Activated T-cell treated with anti-CD3 and anti-CD28 coated beads, Interleukin-2, amount 50 U/mL, for 1 hour (primary cell): Measurements from ENCODE around the gene ZNF407.

Experiments used
- DNase-seq: peaks from one replicate; pipeline ENCODE4 v3.0.0-alpha.2; 2020

The ZNF407 gene

DNA sequence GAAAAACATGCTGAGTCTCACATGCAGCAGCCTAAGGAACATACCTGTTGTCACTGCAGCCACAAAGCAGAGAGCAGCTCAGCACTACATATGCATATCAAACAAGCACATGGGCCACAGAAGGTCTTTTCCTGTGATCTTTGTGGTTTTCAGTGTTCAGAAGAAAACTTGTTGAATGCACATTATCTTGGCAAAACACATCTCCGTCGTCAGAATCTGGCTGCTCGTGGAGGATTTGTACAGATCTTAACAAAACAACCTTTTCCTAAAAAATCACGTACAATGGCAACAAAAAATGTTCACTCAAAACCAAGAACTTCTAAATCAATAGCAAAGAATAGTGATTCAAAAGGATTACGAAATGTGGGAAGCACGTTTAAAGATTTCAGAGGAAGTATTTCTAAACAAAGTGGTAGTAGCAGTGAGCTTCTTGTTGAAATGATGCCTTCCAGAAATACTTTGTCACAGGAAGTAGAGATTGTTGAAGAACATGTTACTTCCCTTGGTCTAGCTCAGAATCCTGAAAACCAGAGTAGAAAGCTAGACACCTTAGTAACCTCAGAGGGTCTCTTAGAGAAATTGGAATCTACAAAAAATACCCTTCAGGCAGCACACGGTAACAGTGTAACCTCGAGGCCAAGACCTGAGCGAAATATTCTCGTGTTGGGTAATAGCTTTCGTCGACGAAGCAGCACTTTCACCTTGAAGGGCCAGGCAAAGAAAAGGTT lies 34.1 kb downstream of the ZNF407 start:
- DNase-seq, result no peak

DNA sequence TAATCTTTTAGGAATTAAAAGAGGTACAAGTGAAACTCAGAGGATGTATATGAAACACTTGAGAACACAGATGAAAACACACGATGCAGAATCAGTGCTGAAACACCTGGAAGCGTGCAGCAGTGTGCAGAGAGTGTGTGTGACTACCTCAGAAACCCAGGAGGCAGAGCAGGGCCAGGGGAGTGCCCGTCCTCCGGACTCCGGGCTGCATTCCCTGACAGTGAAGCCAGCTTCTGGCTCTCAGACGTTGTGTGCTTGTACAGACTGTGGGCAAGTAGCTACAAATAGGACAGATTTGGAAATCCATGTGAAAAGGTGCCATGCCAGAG lies 34.6 kb downstream of the ZNF407 start:
- no peak for DNase-seq

GRCh38 chr18:74632856-74633255 lies 35.2 kb downstream of the ZNF407 start:
- DNase-seq, result no peak

GRCh38 chr18:74633652-74634352 lies 36.1 kb downstream of the ZNF407 start:
- DNase-seq, result no peak

- no peak for DNase-seq
These were observed 37.7 kb downstream of the ZNF407 start for GRCh38 chr18:74635224-74635975.

- no peak for DNase-seq
These were observed 39.4 kb downstream of the ZNF407 start for GRCh38 chr18:74637070-74637469.

DNA sequence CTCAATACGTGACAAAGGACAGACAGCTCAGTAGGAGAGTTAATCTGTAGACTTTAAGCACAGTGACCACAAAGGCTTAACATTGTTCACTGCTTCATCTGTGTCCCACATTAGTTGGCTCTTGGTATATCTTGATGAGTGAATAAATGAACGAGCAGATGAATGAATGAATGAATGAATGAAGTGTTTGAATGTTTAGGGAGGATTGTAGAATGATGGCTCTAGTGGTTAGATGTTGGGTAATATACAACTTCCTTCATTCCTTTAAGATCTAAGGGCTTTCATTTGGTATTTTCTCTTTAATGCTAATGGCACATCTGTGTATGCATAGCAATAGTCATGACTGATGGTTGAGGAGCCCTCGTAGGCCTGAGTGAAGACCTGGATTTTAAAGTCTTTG lies 40.5 kb downstream of the ZNF407 start:
- no peak for DNase-seq

DNA sequence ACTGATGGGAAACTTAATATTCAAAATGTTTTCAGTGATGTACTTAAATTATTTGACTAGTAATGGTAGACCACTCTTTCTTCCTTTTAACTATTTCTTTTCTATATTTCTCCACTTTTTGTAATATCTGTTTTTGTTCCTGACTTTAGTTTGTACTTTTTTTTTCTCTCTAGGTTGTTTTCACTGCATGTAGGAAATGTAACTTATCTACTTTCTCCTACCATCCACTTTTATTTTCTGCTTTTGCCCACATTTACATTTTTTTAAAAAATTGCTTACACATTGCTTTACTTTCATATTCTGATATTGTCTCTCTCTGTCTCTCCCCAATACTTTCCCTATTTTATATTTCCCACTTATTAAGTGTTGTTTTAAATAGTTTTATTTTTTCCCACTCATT lies 47.0 kb downstream of the ZNF407 start:
- no peak for DNase-seq

DNA sequence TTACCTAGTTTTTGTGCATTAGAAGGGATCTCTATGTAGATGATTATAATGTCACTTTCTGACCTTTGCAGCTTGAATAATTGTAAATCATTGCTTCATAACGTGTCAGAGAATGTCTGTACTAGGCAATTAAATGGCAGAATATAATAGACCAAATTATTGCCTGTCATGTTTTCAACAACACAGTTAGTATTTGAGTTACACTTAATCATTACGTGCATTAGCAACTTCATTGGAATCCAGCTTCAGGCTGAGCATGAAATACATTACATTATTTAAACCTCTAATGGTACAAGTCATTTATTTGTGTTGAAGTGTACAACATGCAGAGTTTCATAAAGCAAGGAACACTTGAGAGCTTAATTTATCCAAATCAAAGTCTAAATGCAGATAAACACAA lies 48.0 kb downstream of the ZNF407 start:
- no peak for DNase-seq

- DNase-seq, result no peak
These were observed 53.9 kb downstream of the ZNF407 start for GRCh38 chr18:74651327-74652128.

GRCh38 chr18:74652392-74652988 lies 54.8 kb downstream of the ZNF407 start:
- DNase-seq, result no peak

DNA sequence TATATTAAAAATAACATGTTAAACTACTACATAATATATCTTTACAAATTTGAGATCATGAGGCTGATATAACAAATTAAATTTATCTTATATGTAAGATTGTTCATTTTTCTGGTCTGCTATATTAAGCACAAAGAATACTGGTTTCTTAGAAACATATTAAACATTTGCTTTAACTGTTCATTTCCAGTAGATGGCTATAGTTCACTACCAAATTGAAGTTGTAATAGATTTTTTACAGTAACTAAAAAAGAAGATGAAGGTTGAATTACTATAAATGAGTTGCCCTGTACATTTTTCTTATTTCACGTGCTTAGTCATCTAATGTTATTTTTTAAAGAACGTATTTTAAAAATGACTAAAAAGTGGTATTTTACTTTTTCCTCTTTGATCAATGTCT lies 57.0 kb downstream of the ZNF407 start:
- no peak for DNase-seq

DNA sequence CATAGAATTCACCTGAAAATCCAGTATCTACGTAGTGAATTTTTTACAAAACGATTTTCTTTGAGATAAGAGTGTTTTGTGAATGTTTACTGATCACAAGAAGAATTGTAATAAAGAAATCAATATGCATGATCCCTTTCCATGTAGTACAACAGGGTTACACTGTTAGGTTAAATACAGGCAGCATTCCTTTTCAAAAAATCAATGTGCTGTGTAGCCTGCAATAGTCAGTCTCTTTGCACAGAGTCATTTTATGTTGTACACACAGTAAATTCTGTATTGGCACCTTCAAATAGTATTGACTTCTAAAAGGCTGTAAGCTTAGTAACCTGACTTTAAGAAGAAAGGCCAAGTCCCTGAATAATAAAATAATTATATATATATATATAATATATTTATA lies 63.3 kb downstream of the ZNF407 start:
- no peak for DNase-seq

DNA sequence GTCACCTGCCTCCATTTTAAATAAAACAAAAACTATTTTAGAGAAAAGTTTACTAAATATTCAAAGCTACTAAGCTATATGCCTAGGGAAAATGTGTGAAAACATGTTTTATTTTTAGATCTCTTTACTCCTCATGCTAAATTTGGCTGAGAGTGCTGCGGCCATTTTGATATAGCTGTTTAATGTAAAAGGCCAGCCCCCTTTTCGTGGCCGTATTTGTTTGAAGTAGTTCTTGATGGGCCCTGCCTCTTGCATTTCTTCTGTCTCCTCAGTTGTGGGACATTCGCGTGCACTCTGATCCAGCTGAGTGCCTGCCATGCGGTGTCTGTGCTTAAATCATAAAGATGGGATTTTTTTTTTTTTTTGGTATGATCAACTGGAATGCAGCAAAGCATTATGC lies 64.0 kb downstream of the ZNF407 start:
- DNase-seq, result no peak

DNA sequence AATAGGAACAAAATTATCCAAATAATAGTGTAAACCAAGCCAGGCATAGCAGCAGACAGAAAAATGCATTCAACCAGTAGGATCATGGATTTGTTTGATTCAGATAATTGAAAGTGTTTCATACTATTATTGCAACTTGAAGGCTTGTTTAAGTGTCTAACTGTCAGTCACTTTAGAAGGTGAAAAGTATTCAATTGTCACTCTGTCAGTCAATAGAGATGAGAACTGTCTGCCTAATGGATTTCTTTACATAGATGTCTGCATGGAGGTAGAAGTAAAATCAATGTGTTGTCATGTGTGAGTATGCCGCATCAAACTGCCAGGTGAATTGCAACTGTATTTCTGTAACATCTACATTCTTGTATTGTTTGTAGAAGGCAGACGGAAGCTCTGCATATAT lies 65.0 kb downstream of the ZNF407 start:
- no peak for DNase-seq

- DNase-seq, result no peak
These were observed 67.7 kb downstream of the ZNF407 start for GRCh38 chr18:74665346-74665745.

DNA sequence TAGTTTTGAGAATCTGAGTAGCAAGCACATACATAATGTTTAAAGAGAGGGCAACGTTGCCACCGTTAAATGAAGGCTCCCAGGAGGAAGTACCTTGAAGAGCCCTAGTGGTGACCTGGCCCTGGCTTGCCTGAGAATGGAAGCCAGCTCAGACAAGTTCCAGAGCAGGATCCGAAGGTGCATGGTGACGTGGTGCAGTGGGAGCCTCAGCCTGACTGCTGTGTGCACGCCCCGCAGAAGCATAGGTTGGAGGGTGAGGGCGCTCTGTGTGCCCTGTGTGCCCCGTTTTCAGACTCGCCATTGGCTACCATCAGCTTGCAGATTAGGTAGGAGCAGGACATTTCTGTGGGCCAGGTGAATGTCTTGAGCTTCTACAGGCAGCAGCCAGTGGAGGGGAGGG lies 68.2 kb downstream of the ZNF407 start:
- no peak for DNase-seq

DNA sequence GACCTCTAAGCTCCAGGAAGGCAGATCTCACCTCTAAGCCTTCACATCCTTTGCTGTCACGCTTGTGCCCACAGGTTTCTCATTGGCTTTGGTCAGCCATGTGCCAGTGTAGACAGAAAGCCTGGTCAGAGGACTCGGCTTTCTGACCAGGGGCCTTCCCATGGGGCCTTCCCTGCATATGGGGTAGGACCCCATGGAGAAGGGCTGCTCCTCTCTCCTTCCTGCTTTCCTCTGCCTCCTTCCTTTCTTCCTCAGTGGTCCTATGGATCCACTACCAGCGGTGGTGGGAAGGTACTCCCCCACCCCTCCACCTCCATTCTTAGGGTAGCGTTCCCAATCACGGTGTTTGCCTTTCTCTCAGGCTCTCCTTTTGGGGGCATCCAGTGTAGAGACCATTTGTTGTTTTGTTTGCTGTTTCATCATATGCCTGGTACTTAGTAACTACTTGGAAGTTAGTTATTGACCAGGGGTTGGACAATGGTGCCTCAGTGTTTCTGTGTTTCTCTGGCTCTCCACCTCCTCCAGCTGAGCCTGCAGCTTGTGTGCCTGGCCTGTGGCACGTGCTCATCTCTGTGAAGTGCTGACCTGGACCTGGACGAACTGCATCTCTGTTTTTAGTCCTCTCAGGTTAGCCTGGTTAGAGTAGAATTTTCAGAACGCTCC lies 71.6 kb downstream of the ZNF407 start:
- DNase-seq, result no peak

DNA sequence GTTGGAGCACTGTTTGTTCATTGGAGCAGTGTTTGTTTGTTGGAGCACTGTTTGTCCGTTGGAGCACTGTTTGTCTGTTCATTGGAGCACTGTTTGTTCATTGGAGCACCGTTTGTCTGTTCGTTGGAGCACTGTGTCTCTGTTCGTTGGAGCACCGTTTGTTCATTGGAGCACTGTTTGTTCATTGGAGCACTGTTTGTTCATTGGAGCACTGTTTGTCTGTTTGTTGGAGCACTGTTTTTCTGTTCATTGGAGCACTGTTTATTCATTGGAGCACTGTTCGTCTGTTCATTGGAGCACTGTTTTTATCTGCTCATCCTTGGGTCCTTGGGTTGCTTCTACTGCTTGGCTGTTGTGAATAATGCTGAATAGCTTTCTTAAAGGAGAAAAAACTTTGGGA lies 74.7 kb downstream of the ZNF407 start:
- DNase-seq, result no peak

DNA sequence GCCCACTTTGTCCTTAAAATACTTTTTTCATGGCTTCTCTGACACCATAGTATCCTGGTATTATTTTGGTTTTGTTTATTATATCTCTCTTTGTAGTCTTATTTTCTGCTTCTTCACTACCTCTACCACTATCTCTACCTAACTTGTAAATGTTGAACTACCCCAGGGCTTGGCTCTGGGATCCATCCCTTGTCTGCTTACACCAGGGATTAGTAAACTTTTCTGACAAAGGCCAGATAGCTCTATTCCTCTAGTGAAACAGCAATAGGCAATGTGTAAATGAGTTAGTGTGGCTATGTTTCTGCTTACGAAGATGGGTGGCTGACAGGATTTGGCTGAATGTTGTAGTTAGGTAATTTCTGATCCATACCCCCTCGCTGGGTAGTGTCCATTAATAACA lies 76.8 kb downstream of the ZNF407 start:
- DNase-seq, result no peak

GRCh38 chr18:74679006-74679678 lies 81.5 kb downstream of the ZNF407 start:
- DNase-seq, result no peak

DNA sequence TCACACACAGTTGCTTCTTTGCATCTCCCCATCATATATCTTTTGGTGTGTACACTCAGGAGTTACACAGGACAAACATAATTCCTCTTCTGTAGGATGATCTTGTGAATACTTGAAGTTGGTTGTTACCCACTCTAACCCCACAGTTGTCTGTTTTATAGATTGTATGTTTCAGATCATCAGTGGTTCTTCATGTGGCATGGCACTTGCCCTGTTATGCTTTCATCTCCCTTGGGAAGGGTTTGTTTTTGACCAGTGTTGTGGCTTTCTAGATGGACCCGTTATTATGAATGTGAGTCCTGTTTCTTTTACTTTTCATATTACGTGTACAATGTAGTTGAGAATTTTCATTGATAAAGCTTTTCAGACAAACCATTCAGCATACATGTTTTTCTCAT lies 82.0 kb downstream of the ZNF407 start:
- DNase-seq, result no peak
